Retina (tissue), 1 donor: ENCODE measurements around the gene FNDC3A.
"Not testable (repeated sequence)": the region's sequence is repeated elsewhere in the genome, so short reads cannot be mapped to it uniquely, and the experiment has no call there.

Source experiments
- DNase-seq: peaks from one replicate; pipeline ENCODE4 v3.0.0-alpha.2; 2016

The FNDC3A gene

DNA sequence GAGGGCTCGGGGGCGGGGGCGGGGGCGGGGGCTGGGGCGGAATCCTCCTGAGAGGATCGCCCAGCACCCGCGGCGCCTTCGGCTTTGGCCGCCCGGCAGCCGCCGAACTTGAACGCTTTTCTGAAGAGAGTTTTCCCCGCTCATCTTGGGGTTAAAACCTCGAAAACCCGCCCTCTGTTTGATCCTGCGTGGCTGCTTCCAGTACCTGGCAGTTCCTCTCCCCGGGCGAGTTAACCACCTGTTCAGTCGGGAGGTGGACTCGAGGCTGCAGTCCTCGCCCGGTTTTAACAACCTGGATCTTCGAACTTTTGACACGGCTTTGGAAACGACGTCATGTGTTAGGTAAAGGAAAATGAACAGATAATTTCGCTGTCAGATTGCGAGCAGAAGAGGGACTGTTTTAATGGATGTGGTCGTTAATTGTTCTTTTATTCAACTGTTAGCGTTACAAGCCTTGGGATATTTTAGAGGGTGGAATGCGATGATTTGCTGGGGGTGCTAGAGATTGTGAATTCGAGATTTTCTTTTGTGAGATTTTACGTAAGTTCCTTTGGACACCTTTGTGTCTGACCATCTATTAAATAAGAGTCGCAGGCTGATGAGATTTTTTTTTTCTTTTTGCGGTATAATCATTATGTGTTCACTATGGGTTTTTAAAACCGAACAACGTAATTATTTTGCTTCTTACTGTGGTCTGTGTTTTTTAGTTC is 1.0 kb downstream of the FNDC3A start:
- no peak for DNase-seq

DNA sequence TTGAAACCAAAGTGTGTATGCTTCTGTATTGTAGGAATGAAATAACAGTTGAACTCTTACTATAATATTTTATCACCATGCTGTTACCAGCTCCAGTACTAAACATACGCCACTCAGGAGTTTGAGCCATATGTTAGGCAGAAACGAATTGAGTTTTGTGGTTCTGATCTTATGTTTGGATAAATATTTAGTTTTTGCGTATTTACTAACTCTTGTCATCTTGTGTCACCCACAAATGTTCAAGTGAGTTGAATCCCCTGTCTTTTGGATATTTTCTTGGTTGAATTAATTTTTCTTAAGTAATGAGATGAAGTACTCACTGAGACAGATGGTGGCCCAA is 1.5 kb downstream of the FNDC3A start:
- DNase-seq: no peak

DNA sequence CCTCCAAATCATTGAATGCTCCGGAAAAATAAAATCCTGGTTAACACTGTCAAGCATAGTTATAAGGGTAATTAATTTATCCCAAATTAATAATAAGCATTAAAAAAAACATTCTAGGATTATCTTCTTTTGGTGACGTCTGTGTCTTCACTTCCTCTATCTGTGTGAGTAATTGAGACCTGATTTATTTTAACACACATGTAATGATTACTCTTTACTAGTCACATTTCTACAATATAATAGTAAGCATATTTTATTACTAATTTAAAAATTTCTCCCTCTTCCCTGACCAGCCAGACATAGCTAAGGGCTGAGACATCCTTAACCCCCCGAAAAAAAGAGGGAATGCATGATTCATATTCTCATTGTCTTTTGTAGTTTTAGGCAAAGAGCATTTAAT is 2.3 kb downstream of the FNDC3A start:
- no peak for DNase-seq

DNA sequence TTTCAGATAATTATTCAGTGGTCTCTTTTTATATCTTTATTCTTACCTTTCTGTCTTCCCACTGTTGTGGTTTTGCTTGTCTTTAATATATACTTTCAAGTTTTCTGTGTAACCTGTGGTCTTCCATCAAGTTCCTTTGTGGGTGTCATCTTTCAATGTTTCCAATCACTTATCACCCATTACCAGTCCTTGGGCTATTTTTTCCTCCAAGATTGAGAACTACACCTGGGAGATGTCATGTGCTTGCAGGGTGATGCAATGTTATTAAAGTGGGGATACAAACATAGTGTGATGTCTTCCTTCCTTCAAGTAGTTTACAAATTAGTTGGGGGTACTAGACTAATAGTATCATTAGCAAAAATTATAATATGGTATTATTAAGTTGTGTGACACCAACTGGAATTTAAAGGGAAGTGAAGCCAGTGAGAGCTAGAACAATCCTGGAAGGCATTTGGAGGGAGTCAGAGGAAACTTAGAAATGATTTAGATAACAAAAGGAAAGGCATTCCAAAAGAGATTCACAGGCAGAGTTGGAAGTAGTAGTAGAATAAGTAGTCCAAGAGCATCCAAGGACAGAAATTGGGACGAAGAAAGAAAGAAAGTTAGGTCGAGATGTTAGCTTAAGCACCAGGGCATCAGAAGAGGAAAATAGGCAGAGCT is 3.4 kb downstream of the FNDC3A start:
- no peak for DNase-seq

DNA sequence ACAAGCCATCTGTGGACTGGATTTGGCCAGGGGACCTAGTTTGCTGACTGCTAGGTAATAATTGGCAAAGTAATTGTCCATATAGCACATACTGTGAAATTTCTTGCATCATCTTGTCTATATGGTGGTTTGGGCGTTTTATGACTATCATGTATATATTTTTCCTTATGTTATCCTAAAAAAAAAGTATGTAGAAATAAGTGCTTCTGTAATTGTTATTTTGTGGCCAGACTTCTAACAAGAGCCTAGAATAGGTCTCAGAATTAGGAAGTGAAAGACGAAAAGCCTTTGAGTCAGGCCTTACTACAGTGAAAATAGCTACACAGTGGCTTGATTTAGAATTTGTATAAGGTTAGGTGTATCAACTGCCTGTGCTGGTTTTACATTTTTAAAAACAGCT is 4.2 kb downstream of the FNDC3A start:
- no peak for DNase-seq

DNA sequence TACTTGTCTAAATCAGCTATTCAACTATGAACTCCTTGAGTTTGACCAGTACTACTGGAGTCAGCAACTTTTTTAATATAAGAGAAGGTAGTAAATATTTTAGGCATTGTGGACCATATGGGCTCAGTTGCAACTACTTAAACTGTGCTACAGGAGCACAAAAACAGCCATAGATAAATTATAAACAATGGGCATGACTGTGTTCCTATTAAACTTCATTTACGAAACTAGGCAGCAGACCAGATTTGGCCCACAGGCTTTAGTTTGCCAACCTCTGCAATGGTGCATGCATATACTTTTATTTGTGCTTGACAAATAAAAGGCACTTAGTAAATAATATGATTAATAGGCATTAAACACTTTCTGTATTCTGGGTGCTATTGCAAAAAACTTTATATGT is 7.6 kb downstream of the FNDC3A start:
- no peak for DNase-seq

DNA sequence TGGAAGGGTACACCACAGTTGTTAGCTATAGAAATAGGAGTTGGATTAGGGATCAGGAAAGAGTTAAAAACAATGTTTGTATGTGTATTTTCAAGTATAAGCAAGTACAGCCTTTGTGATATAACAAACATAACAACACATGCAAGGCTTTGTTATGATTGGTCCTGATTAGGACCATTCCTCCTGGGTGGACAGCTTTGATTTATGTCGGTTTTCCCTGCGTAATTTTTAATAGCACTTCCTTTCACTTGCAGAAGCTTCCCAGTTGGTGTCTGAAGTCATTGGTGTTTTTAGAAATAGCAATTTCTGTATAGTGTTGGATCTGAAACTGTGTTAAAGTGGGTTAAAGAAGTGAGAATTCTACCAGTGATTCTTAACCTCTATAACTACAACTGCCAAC is 10.0 kb downstream of the FNDC3A start:
- DNase-seq: no peak

DNA sequence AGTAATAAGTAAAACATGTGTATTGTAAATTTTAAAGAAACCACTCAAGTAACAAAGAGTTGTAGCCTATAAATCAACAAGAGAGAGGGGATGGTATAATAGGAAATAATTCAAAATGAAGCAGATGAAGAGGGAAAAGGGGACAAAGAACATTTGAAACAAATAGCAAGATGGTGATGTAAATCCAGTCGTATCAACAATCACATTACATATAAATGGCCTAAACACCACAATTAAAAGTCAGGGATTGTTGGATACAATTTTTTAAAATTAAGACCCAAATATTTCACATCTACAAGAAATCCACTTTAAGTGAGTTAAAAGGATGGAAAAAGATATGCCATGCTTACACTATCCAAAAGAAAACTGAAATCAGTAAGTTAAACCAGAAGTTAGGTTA is 15.2 kb downstream of the FNDC3A start:
- no peak for DNase-seq

DNA sequence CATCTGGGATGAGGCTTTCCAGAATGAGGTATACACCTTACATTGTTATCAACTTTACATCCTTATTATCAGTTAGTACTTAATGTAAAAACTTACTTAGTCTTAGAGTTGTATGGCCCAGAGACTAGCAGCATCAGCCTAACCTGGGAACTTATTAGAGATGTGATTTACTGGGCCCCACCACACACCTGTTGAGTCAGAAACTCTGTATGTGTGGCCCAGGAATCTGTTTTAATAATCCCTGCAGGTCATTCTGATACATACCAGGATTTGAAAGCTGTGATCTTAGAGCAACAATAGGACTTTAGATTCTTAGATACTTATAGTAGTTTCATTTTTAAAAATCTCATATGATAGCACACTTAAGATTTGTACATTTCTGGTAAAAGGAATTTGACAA is 17.4 kb downstream of the FNDC3A start:
- DNase-seq: no peak

DNA sequence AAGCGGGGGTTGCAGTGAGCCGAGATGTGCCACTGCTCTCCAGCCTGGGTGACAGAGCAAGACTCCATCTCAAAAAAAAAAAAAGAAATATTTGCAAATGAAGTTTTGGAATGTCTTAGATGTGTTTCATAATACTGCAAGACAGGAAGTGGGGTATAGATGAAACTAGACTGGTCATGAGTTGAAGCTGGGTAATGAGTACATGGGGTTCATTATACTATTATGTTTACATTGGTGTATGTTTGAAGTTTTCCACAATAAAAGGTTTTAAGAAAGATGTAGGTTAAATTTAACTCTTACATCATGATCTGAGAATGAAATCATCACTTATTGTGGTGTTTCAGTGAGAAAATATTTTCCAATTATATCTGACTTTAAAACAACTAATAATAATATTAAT is 19.0 kb downstream of the FNDC3A start:
- no peak for DNase-seq

DNA sequence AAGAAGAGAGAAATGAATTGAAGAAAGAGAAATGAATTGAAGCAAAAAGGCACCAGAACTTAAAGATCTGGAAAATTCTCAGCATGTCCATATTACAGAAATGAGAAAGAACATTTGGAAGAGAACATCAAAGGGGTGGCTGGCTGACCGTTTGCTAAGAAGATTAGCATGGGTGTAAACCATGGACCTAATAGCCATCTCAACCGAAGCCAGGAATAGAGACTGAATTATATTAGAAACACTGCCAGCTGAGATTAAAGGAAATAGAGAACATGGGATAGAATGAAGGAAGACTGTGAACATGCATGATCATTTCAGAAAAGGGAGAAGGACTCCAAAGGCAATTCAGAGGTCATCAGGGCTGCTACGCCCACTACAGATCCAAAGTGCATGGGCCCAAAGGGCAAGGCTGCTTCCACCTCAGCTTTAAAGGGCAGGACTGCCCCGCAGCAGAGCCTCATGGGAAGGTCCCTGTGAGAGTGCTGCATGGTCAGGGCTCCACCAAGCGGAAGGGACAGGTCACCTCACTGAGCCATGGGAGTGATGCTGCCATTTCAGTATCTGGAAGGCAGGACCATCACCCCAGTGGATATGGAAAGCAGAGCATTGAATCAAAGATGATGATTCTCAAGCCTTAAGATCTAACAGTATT is 23.1 kb downstream of the FNDC3A start:
- no peak for DNase-seq

DNA sequence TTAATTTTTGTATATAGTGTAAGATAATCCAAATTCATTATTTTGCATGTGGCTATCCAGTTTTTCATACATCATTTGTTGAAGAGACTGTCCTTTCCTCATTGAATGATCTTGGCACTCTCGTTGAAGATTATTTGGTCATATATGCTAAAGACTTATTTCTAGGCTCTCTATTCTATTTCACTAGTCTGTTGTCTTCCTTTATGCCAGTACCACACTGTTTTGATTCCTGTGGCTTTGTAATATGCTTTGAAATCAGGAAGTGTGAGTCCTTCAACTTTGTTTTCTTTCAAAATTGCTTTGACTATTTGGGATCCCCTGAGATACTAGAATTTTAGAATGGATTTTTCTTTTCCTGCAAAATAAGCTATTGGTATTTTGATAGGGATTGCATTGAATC is 24.5 kb downstream of the FNDC3A start:
- no peak for DNase-seq

DNA sequence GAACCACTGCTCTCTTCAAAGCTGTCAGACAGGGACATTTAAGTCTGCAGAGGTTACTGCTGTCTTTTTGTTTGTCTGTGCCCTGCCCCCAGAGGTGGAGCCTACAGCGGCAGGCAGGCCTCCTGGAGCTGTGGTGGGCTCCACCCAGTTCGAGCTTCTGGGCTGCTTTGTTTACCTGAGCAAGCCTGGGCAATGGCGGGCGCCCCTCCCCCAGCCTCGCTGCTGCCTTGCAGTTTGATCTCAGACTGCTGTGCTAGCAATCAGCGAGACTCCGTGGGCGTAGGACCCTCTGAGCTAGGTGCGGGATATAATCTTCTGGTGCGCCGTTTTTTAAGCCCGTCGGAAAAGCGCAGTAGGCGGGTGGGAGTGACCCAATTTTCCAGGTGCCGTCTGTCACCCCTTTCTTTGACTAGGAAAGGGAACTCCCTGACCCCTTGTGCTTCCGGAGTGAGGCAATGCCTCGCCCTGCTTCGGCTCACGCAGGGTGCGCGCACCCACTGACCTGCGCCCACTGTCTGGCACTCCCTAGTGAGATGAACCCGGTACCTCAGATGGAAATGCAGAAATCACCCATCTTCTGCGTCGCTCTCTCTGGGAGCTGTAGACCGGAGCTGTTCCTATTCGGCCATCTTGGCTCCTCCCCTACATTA is 43.4 kb downstream of the FNDC3A start:
- DNase-seq: not testable (repeated sequence)

DNA sequence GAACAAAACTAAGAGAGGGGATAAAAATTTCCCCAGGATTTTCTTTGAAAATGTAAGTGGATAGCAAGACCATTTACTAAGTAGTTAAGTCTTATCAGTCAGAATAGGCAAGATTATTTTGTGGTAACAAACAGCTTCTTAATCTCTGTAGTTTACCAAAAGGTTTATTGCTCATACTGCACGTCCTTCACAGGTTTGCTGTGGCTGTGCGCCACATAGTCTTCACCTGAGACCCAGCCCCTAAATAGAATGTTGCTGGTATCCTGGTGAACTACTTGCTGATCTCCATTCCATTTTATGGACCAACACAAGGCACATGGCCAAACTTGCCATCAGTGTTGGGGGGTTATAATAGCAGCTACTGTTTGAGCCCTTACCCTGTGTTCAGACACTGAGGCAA is 44.6 kb downstream of the FNDC3A start:
- DNase-seq: no peak

DNA sequence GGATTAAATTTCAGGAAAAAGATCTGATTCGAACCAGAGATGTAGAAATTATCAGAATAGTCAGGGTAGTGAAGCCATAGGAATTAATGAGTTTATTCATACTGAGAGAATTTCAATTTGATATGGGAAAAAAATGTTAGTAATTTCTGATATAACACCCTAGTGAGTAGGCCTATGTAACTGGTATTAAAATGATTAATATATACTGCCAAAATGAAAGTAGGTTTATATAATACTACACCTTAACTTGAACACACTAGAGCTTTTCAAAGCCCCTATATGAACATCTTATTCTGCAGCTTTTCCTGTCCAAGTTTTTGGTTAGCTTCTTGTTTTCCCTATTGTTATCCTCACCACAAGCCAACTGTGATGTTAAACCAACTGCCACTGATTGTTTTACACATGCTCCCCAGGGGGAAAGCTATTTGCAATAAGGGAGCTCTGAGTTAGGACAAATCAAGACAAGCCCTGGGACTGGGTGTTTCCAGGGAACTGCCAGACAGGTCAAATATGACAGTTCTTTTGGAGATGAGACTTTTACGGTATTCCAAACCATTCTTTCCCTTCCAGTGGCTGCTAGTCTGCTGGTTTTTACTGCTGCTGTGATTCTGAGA is 45.3 kb downstream of the FNDC3A start:
- no peak for DNase-seq

DNA sequence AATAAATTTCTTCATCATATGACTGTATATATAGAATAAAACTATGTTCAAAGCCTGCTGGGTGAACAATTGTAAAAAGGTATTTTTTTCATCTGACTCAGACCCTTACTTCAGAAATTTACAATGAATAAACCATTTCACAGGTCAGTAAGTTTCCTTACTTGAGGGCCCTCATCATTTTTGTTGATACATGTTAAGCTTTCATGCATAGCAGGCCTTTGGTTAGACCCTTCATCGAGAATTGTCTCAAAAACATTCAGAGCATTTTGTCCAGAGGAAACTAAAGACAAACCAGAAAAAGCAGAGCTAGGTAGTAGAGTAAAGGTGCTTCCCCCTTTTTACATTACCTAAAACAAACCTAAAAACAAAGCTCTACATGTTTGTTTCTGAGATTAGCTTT is 46.2 kb downstream of the FNDC3A start:
- no peak for DNase-seq

DNA sequence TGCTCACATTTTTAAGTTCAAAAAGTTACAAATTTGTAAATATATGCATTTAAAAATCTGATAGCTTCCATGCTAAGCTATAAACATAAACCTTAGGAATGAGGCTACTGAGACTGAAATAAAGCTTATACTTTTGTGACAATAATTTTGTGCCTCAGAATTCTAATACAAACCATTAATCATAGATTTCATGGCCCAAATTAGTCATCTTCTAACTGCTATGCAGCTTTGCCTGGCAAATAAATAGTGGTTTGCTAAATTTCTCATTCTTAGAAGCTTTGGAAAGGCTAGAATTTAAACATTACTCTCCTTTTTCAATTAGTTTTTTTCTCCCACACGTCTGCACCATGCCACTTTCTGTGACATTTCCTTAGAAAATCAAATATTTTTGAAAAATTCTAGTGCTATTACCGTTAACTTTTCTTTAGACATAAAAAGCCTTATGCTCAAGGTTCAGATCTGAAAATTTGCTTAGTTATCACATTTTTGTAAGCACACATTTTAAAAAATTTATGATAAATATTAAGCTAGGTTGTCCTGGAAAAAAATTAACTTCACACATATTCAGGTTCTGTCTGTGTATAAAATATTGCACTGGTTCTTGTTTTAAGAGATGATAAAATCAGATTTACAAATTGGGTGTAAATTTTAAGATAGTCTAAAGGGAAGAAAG is 46.9 kb downstream of the FNDC3A start:
- no peak for DNase-seq

DNA sequence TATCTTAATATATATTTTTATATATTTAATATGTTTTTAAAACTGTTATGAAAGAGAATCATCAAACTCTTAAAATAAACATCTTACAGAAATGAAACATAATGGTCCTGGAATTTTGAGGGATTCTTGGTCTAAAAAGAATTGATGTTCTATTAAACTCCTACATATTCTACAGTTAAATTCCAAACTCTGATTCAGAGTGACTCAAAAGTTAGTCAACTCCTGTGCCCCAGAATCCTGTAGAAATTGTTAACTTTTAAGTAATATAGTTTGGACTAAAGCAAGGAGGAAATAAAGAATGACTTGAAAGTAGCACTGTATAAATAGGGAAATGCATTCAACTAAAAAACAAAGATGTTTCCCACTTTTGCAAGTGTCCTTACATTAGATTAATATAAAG is 47.7 kb downstream of the FNDC3A start:
- DNase-seq: no peak

DNA sequence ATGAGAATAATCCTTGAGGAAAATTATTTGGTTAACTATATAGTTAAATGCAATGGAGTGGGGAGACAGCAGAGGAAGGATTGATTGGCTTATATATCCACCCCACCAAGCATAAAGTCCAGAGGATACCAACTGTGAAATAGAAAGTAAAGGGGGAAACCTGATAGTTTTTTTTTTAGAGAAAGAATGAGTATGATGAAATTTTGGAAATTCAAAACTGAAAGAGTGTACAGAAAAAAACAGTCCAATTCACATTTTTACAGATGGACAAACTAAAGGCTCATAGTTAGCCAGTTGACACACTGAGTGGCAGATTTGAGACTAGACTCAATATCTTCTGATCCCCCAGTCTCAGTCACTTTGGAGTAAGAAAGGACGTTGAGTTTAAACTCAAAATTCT is 51.1 kb downstream of the FNDC3A start:
- no peak for DNase-seq

DNA sequence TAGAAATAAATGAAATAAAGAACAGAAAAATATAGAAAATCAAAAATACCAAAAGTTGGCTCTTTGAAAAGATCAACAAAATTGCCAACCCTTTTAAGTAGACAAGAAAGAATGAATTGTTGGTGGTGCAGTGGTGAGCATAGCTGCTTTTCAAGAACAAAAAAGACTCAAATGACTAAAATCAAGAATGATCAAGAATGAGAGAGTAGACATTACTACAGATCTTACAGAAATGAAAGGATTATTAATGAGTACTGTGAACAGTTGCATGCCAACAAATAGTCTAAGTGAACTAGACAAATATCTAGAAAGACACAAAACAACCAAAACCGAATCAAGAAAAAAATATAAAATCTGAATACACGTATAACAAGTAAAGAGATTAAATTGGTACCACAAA is 53.9 kb downstream of the FNDC3A start:
- no peak for DNase-seq

DNA sequence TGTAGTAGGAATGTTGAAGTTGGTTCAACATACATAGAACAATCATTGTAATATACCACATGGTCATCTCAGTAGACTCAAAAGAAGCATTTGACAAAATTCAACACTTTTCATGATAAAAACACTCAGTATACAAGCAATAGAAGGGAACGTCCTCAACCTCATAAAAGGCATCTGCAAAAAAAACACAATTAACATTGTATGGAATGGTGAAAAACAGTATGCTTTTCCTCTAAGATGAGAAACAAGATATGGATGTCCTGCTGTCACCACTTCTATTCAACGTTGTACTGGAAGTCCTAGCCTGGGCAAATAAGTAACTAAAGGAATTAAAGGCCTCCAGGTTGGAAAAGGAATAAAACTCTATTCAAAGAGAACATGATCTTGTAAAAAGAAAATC is 54.5 kb downstream of the FNDC3A start:
- DNase-seq: no peak

DNA sequence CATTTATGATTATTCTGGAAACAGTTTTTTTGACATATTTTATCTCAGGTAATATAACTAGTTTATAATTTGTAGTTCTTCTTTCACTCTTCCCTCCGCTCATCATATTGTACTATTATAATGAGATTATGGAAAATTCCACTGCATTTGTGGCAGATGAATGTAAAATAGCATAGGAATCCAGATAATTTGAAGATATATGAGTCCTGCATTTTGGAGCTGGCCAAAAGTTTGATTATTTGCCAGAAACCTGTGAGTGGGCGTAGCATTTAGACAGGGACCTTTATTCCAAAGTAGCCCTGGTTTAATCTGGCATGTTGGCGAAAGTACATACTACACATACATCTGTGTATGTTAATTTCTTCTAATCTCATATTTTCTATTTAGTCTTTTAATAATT is 65.2 kb downstream of the FNDC3A start:
- DNase-seq: no peak

DNA sequence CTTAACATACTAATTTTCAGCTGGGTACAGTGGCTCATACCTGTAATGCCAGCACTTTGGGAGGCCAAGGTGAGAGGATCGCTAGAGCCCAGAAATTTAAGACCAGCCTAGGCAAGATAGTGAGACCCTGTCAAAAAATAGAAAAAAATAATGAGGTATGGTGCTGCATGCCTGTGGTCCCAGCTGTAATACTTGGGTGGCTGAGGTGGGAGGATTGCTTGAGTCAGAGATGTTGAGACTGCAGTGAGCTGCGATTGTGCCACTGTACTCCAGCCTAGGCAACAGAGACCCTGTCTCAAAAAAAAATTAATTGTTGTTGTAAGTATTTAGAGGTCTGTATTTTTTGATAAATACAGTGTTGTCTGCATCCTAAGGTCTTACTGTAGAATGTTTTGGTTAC is 66.8 kb downstream of the FNDC3A start:
- DNase-seq: no peak
